Muscle of arm (tissue), 12 donors: ENCODE data around the gene AAMDC. TPM values are rescaled to one million over a fixed set of nuclear protein-coding genes. Genes with fewer than 3 reads are reported as not detected.
"Not testable (repeated sequence)": the region's sequence is repeated elsewhere in the genome, so short reads cannot be mapped to it uniquely, and the experiment has no call there.

Experiments
- DNase-seq: peaks from one replicate; pipeline ENCODE4 v3.0.0-alpha.2; 2013
- polyA plus RNA-seq, 12 donors: library from polyadenylated mRNA; unstranded; fragments of 120-200 nt; gene quantifications; one replicate each; pipeline ENCODE4 v1.2.1, GENCODE V29; 2013; ENCODE audit not compliant: insufficient read length in 12 of 12

Gene AAMDC
- polyA plus RNA-seq, 12 donors: 31.0 to 75.2 (median 41.7) TPM; not detected in 1

- DNase-seq: no peak
Measured at GRCh38 chr11:77882396-77882795, 61.5 kb downstream of the AAMDC start.

GRCh38 chr11:77883775-77884174 is 62.8 kb downstream of the AAMDC start:
- no peak for DNase-seq

- DNase-seq: no peak
Measured at GRCh38 chr11:77884186-77884828, 63.4 kb downstream of the AAMDC start.

GRCh38 chr11:77884829-77885190 is 63.9 kb downstream of the AAMDC start:
- DNase-seq: no peak

- DNase-seq: no peak
Measured at GRCh38 chr11:77886401-77886800, 65.5 kb downstream of the AAMDC start.

GRCh38 chr11:77889045-77889444 is 68.1 kb downstream of the AAMDC start:
- not testable (repeated sequence) for DNase-seq

- not testable (repeated sequence) for DNase-seq
Measured at GRCh38 chr11:77890100-77890614, 69.2 kb downstream of the AAMDC start.

- not testable (repeated sequence) for DNase-seq
Measured at GRCh38 chr11:77890619-77891056, 69.7 kb downstream of the AAMDC start.

GRCh38 chr11:77891256-77891655 is 70.3 kb downstream of the AAMDC start:
- not testable (repeated sequence) for DNase-seq

GRCh38 chr11:77891703-77892102 is 70.8 kb downstream of the AAMDC start:
- not testable (repeated sequence) for DNase-seq

GRCh38 chr11:77894949-77895348 is 74.0 kb downstream of the AAMDC start:
- DNase-seq: not testable (repeated sequence)

GRCh38 chr11:77908835-77909234 is 87.9 kb downstream of the AAMDC start:
- no peak for DNase-seq

- no peak for DNase-seq
Measured at GRCh38 chr11:77909277-77909676, 88.3 kb downstream of the AAMDC start.

GRCh38 chr11:77910828-77911227 is 89.9 kb downstream of the AAMDC start:
- DNase-seq: not testable (repeated sequence)

GRCh38 chr11:77913608-77914306 is 92.8 kb downstream of the AAMDC start:
- DNase-seq: not testable (repeated sequence)

GRCh38 chr11:77914307-77914791 is 93.4 kb downstream of the AAMDC start:
- peak; percentile 6 for DNase-seq

GRCh38 chr11:77917713-77918112 is 96.8 kb downstream of the AAMDC start:
- not testable (repeated sequence) for DNase-seq

Other genes starting within 250 kb of the AAMDC start
- gene AQP11, start 231.2 kb upstream of the AAMDC start, polyA plus RNA-seq: 1 to 10 TPM in 10 of 12 donors, not detected in 2; 1.0 to 2.5 (median 1.6) TPM
- 100 to 1,000 TPM in 10 of 12 donors, 10 to 100 TPM in 1, not detected in 1; 78.7 to 151 (median 130) TPM for gene CLNS1A, start 183.3 kb upstream of the AAMDC start, polyA plus RNA-seq
- gene RSF1, start 422 bp upstream of the AAMDC start, polyA plus RNA-seq: 10 to 100 TPM in 11 of 12 donors, not detected in 1; 29.1 to 67.8 (median 43.4) TPM
- 10 to 100 TPM in 11 of 12 donors, not detected in 1; 12.9 to 36.1 (median 25.1) TPM for gene INTS4, start 173.5 kb downstream of the AAMDC start, polyA plus RNA-seq
- 1 to 10 TPM in 7 of 12 donors, under 1 TPM in 3, not detected in 2; 0.92 to 2.2 (median 1.2) TPM for gene KCTD14, start 202.1 kb downstream of the AAMDC start, polyA plus RNA-seq
- under 1 TPM in 7 of 12 donors, not detected in 5; 0.14 to 0.81 (median 0.58) TPM for gene THRSP, start 242.7 kb downstream of the AAMDC start, polyA plus RNA-seq